Hematopoietic multipotent progenitor cell treated with erythropoietin and hydrocortisone succinate and interleukin-3 and kit ligand, for 8 days (in vitro differentiated cells): ENCODE data around the gene SOX12.
A peak's percentile ranks its signal among the peaks of the same experiment; 100 is the strongest.

Experiments used
- DNase-seq: peaks from one replicate; pipeline ENCODE4 v3.0.0-alpha.2; 2015

Gene SOX12

DNA sequence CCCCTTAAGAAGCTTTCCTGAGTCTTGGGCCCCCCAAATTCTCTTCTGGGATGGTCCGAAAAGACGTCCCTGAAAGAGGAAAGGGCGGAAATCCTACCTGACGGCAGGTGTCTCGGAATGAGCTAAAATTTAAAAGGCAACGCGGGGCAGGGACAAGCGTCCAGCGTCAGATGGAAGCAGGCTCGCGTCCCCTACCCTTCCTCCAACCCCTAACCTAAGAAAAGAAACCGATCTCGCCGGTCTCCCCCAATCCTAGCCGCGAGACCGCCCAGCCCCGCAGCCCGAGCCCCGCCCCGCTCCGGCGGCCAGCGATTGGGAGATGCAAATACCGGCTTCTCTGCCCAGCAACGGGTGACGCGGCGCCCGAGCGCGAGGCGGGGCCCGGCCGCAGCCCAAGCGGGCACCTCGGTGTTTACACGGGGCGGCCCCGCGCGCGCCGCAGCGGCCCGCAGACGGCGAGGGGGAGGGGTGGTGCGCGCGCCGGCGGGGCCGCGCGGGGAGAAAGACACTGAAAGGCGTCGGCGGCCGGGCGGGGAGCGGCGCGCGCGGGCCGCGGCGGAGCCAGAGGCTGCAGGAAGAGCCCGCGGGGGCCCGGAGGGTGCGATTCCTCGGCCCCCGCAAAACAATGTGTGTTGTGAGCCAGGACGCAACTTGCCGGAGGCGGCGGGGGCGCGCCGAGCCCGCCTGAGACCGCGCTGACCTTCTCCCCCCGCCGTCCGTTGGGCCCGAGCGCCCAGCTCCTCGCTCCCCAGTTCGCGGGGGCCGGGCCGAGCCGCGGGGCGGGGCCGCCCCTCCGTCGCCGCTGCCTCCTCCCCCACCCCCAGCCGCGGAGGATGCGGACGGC, at the start of gene SOX12:
Gene SOX12, plus strand, starts transcription at position 508 of the 844 bp plus-strand sequence. CDS start 373 bp downstream, outside the sequence.
- DNase-seq, result peak; percentile 92

DNA sequence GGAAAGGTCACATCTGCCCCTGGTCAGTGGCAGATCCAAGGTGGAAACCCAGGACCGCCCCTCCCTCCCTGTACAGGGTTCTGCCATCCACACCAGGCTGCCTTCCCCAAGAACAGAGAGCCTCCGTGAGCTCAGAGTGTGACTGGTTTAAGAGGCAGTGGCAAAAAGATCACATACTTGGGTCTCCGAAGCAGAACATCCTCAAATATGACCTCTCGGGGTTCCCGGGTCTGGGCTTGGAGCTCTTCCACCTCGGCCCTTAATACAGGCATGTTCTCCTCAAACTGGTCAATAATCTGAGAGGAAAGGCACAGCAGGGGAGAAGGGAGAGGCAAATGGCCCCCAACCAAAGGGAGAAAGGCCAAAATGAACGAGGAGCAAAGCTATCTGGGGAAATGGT, 49.6 kb upstream of the SOX12 start:
- DNase-seq, result no peak

DNA sequence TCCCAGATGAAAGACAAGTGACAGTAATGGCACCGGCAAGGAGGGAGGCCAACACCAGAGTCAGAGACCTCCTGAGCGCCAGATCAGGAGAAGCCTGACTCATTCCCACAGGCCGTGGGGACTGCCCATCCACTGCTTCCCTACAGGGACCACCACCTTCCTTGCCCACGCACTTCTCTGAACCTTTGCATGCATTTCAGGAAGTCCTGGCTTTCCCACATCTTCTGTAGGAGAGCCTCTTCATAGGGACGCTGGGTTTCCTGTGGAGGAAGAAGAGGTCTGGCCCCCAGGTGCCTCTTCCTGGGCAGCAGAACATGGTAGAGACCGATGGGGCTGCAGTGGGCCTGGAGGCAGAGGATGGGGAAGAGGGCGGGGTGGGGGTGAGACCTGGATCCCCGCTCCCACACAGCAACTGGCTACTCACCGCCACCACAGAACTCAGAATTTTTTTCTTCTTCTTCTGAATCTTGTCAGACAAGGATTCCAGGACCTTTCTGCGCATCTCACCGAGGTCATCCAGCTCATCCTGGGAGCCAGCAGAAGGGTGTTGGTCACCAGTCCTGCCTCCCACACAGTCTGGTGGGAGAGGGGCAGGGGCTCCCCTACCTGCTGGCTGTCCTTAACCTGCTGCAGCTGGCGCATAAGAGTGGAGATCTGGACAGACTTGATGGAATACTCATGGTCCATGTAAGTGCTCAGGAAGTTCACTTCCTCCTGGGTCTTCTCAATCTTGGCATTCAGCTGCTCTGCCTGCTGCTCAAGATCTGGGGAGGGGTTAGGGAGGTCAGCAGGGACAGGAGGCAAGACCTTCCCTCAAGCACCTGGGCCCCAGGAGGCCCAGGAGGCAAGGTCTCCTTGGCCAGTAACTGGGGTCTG, 48.5 kb upstream of the SOX12 start:
- DNase-seq, result no peak

DNA sequence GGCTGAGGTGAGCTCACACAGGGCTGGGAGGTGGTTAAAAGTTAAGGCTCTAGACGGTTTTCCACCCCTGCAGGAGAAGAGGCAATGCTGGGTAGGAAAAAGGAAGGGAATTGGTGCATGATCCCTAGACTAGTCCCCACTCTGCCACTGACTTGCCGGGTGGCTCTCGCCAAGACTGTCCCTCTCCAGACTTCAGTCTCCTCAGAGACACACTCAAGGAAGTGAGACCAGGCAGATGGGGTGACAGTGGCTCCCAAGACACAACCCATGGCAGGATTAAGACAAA, 47.9 kb upstream of the SOX12 start:
- no peak for DNase-seq

DNA sequence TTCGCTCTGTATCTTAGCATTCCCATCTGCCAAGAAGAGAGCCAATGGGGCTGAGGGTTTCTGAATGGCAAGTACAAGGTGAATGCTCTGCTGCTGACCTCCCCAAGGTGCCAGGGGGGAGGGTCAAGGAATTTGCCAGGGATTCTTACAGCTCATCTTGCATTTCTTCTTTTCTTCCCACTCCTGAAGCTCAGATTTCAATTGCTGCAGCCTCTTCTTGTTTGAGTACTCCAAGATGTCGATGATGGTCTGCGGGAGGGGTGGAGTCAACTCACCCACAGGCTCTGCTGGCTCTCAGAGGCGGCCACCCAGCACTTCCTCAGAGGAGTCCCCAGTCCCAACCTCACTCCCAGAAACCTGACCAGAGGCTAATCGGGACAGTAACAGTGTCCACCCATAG, 47.2 kb upstream of the SOX12 start:
- DNase-seq, result no peak

DNA sequence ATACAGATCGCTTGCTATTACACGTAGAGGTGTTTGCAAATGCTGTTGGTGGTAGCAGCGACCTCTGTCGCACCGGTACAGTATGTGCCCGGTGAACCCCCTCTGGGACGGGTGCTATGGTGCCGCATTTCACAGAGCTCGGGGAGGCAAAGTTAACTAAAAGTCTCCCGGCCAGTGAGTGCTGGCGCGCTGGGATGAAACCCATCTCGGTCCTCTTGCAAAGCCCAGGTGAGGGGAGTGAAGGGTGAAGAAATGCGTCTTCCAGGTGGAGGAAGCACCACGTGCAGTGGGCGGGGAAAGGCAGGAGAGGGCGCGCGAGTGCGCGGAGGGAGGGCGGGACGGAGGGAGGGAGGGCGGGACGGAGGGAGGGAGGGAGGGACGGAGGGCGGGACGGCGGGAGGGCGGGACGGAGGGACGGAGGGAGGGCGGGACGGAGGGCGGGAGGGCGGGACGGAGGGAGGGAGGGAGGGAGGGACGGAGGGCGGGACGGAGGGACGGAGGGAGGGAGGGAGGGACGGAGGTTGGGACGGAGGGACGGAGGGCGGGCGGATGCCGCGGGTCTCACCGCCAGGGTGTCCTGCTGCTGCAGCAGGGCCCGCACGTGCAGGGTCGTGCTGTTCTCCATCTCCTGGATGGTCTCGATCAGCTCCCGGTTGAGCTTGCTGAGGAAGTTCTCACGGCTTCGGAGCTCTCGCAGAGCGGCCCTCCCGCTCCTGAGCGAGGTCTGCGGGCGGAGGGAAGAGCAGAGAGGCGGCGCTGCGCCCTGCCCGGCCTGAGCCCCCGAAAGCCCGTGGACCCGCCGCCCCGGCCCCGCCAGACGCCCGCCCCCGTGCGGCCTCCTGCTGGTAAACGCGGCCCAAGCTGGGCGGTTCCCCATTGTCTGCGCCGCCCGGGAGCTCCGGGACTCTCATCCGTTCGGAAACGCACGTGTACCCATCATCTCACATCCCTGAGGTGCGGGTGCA, 46.5 kb upstream of the SOX12 start:
- DNase-seq, result no peak

DNA sequence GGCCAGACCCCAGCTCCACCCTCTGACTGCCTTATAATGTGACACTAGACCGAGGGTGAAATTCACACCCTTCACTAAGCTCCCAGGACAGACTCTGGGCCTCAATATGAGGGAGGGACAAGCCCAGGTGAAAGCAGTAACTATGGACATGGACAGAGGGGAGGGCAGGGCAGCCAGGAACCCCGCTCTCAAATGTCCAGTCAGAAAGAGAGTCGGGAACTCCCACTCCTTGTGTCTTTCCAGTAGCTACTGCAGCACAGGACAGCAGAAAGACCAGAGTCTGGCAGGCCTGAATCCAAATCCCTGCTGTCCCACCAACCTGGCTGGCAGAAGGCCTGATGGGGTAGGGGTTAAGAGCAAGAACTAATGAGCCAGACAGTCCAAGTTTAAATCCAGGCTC, 41.2 kb upstream of the SOX12 start:
- no peak for DNase-seq

DNA sequence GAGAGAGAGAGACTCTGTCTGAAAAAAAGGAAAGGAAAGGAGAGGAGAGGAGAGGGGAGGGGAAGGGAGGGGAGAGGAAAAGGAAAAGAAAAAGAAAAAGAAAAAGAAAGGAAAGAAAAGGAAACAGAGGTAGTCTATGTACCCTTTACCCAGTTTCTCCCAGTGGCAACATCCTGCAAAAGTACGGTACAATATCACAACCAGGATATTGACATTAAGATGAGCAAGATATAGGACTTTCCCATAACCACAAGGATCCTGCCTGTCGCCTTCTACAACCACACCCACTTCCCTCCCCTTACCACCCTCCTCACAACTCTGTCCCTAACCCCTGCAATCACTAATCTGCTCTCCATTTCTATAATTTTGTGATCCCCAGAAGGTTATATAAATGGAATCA, 38.8 kb upstream of the SOX12 start:
- DNase-seq, result no peak

DNA sequence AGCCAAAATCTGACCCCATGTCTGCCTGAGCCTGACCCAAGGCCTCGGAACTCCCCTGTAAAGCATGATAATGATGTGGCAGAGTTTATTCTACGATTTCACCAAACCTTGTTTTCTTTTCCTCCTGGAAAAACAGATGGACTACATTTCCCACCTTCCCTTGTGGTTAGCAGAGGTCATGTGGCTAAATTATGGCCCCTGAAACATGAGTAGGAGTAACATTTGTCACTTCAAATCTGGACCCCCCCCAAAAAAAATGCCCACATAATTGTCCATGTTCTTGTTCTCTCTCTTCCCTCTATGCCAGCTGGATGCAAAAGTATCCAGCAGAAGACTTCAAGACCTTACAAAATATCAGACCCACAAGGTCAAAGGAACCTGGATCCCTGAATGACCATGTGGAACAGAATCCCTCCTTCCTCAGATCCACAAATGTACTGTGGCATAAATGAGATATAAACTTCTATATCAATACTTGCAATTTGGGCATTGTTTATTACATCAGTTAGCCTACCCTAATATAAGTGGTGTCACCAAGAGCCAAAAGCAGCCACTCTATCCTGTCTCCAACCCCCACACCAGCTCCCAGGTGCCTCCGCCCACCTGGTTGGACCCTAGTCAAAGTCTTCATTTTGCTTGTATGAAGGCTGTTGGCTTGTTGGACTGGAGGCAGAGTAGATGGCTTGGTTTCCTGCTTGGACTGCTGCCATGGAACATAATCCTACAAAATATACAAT, 36.2 kb upstream of the SOX12 start:
- no peak for DNase-seq

DNA sequence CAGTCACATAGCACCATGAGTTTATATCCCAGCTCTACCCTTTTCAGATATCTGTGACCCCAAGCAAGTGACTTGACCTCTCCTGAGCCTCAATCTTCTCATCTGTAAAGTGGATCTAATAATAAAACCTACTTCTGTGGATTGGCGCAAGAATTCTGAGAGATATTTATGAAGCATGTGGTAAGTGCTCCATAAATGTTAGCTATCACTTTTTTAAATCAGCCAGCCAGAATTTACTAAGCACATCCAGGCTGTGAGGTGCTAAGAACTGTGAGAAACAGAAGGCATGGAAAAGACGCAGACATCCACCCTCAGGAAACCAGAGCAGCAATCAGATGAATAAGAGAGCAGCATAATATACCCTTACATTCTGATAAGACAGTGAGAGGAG, 35.7 kb upstream of the SOX12 start:
- DNase-seq, result peak; percentile 52

DNA sequence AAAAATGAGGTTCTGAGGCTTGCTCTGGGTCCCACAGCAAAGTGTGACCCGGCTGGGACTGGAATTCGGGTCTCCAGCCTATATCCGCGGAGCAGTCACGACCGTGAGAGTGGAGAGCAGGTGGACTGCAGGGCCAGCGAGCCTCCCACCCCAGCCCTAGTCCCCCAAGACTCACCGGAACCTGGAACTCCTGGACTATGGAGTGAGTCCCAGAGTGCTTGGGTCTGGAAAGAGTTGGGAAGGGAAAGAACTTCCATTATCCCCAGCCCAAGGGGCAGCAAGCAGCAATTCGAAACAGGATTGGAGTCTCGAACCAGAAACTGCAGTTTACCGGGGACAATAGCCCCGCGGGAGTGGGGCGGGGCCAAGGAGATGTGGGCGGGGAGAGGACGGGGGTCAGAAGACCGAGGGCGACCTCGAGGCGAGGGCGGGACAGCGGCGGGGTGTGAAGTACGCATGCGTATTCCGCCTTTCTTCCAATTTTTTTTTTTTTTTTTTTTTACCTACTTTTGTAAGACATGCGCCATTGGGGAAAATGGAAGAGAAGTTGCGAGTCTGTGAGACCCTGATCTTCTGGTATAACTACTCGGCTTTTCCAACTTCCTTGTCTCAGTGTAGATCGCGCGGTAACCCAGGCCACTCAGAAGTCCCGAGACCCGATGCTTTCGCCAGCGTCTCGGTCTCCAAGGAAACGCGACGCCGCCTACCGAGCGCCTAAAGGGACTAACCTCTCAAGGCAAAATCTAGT, 35.1 kb upstream of the SOX12 start, which contains the start of gene C20orf96:
Gene C20orf96, minus strand, starts transcription at position 667 of the 748 bp plus-strand sequence. Its CDS starts 140 bp downstream, at position 527.
- DNase-seq, result peak; percentile 97

DNA sequence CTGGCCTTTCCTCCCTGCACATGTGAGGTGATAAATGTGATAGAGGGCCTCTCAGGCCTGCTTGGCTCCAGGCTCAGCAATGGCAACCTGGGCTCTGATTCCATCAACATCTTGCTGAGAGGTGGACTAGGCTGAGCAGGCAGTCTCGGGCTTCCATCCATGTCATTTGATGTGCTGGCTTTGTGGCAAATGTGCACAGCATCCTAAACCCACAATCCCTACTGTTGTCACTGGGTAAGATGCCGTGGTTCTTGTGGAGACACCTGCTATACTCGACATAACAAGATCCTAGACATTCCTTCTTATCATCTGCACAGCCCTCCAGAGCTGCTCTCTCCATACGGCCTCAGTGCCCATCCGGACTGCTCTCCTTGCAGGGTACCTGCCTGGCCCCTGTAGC, 30.8 kb upstream of the SOX12 start:
- no peak for DNase-seq

DNA sequence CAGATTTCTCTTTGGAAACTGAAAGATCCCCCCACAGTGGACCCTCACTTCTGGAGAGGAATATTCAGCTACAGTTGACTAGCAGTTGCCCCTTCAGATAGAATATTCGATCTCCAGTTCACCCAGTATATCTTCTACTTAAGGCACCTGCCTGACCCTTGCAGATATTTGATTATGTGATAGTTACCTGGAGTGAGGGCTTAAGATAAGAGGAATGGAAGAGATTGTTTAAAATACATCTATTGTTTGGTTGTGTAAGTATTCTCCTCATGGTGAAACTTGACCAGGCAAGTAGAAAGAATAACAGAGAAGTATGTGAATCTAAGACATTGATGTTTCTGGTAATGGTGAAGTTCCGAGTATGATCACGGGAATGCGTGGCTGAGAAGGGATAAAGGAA, 29.5 kb upstream of the SOX12 start:
- DNase-seq, result no peak

DNA sequence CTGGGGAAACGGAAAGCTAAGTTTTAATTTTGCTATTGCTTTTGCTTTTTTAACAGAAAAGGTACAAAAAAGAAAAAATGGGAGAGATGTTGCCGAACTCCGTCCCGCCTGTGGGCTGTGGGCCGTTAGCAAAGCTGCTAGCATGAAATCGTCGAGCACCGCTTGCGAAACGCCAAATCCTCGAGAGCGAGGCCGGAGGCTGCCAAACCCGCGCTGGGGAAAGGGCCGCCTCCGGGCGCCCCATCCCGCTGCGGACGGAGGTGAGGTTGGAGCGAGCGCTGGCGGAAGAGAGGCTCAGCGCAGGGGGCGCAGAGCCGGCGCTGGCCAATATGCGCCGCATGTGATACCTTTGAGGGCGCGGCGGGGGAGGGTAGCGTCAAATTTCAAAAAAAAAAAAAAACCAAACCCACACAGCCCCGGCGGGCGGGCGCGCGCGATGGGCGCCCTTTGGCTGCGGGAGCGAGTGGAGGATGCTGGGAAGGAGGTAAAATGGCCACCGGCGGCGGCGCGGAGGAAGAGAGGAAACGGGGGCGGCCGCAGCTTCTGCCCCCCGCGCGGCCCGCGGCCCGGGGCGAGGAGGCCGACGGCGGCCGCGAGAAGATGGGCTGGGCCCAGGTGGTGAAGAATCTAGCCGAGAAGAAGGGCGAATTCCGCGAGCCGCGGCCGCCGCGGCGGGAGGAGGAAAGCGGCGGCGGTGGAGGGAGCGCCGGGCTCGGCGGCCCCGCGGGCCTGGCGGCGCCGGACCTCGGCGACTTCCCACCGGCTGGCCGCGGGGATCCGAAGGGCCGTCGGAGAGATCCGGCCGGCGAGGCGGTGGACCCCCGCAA, 28.0 kb upstream of the SOX12 start, which contains the start of gene ZCCHC3:
Gene ZCCHC3, plus strand, starts transcription at position 473 of the 827 bp plus-strand sequence. Its CDS starts 17 bp downstream, at position 490.
- peak; percentile 90 for DNase-seq

DNA sequence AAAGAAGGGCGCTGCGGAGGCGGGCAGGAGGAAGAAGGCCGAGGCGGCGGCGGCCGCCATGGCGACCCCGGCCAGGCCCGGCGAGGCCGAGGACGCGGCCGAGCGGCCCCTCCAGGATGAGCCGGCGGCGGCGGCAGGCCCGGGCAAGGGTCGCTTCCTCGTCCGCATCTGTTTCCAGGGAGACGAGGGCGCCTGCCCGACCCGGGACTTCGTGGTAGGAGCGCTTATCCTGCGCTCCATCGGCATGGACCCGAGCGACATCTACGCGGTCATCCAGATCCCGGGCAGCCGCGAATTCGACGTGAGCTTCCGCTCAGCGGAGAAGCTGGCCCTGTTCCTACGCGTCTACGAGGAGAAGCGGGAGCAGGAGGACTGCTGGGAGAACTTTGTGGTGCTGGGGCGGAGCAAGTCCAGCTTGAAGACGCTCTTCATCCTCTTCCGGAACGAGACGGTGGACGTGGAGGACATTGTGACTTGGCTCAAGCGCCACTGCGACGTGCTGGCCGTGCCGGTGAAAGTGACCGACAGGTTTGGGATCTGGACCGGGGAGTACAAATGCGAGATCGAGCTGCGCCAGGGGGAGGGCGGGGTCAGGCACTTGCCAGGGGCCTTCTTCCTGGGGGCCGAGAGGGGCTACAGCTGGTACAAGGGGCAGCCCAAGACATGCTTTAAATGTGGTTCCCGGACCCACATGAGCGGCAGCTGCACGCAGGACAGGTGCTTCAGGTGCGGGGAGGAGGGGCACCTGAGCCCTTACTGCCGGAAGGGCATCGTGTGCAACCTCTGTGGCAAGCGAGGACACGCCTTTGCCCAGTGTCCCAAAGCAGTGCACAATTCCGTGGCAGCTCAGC, 27.2 kb upstream of the SOX12 start:
- DNase-seq, result peak; percentile 75

DNA sequence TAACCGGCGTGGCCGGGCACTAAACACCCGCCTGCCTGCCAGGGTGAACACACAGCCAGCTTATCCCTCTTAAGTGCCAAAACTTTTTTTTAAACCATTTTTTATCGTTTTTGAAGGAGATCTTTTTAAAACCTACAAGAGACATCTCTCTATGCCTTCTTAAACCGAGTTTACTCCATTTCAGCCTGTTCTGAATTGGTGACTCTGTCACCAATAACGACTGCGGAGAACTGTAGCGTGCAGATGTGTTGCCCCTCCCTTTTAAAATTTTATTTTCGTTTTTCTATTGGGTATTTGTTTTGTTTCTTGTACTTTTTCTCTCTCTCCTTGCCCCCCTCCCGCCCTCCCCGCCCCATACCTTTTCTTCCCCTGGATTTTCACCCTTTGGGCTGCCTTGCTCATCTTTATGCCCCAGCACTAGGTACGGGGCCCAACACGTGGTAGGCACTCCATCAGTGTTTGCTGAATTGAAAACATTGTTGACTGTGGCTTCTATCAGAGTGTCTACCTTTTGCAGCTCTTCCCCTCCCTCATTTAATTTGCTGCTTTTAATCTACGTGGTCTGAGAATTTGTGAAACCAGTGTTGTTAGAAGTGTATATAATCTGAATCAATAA, 26.5 kb upstream of the SOX12 start:
- DNase-seq, result no peak

DNA sequence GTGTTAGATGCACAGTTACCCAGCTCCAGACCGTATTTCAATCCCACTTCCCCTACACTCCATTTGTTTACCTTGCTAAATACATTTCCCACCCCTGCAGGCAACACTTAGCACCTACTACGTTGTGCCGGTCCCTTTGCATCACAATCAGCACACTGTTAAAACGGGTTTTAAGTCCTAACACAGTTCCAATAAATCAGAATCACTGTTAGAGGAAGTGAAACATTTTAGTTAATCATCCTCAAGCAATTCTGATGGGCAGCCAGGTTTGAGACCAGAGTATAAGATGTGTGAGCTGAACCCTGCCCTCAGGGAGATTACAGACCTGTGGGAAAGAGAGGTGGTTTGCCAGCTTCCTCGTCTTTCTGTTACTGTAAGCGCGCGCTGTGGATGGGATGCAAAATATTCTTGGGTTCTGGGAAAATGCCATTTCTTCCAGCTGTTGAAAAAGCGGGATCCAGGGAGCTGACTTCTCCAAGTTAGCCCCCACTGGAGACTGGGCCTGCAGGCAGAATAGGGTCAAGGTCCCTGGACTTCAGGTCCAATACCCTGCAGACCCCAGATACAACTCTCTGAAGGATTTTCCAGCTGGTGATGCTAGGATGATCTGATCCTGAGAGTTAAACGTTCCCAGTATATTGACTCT, 24.9 kb upstream of the SOX12 start:
- DNase-seq, result no peak
